GM18502 (cell line): Measurements from ENCODE around the gene DGKQ.

Experiments
- ATAC-seq: cut with Tn5 transposase; IDR thresholded peaks from one replicate; pipeline ENCODE4 v1.9.1; 2021; ENCODE audit warnings: mild to moderate bottlenecking; ENCODE audit not compliant: unreplicated experiment, poor library complexity

The DGKQ gene

DNA sequence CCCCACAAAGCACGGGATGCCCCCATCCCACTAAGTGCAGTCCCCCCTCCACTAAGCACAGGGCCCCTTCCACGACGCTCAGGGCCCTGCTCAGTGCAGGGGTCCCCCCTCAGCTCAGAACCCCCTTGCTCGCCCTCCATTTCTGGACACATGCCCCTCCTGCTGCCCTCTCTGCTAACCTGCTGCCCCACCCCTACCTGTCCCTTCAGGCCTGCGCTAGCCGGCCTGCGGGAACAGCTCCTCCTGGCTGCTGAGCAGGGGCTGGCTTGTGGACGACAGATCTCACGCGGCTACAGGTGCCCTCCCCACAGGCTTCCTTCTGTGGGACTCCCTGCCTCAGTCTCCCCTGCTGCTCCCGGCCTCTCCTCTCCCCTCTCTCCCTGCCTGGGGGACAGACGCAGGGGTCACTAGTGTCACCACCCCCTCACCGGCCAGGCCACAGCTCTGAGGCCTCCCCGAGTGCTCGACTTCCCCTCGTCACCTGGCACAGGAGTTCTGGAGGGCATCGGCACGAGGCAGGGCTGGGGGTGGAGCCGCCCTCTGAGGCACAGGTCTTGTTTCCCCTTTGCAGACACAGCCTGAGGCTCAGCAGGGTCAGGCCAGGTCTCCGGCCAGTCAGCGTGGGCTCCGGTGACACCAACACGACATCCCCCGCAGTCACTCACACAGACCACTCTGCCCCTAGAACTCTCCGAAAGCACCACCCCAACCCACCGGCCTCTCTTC is 62.8 kb downstream of the DGKQ start:
- no peak for ATAC-seq

GRCh38 chr4:909821-910220 is 63.5 kb downstream of the DGKQ start:
- ATAC-seq, result no peak

GRCh38 chr4:909131-909571 is 64.2 kb downstream of the DGKQ start:
- no peak for ATAC-seq
